CD8-positive, alpha-beta memory T cell (primary cell): ENCODE results near the gene DOP1A. TPM values are rescaled to one million over a fixed set of nuclear protein-coding genes. Genes with fewer than 3 reads are reported as not detected.
A peak's percentile ranks its signal among the peaks of the same experiment; 100 is the strongest.

Experiments used
- CTCF ChIA-PET: fragments of 350-600 bp; sonication (Branson Sonifier 250); formaldehyde crosslinking; loops from one replicate; lab custom pipeline; 2021; ENCODE audit warnings: antibody characterized with exemption; lab: Charles Lee
- POLR2A ChIA-PET: fragments of 350-600 bp; sonication (Branson Sonifier 250); formaldehyde crosslinking; loops from one replicate; lab custom pipeline; 2021; ENCODE audit warnings: antibody characterized with exemption; lab: Charles Lee
- DNase-seq, 5 donors: peaks; one replicate each; pipeline versions ENCODE4 v3.0.0 to v3.0.0-alpha.2; 2020 to 2022; ENCODE audit warnings: mixed read lengths in 1 of 5
- H3K27ac ChIP-seq: one replicate; pipeline ENCODE4 v1.7.0; 2013; ENCODE audit warnings: low read depth, mild to moderate bottlenecking, low read length, moderate library complexity
- H3K27me3 ChIP-seq: 2 replicates; pipeline ENCODE4 v1.7.0; 2013; ENCODE audit warnings: low read length, mild to moderate bottlenecking; ENCODE audit not compliant: insufficient read depth, poor library complexity, severe bottlenecking
- H3K36me3 ChIP-seq: 2 replicates; pipeline ENCODE4 v1.7.0; 2013; ENCODE audit warnings: mild to moderate bottlenecking, low read length, moderate library complexity; ENCODE audit not compliant: insufficient read depth
- H3K4me1 ChIP-seq: 2 replicates; pipeline ENCODE4 v1.7.0; 2013; ENCODE audit warnings: mild to moderate bottlenecking, low read length, moderate library complexity; ENCODE audit not compliant: insufficient read depth
- H3K4me3 ChIP-seq: 2 replicates; pipeline ENCODE4 v1.7.0; 2013; ENCODE audit warnings: mild to moderate bottlenecking, low read length
- H3K9me3 ChIP-seq: 2 replicates; pipeline ENCODE4 v1.7.0; 2013; ENCODE audit warnings: mild to moderate bottlenecking, low read length
- H3K27ac Mint-ChIP-seq, 8 donors: one replicate each; pipeline ENCODE4 v1.8.0; 2020 to 2021; ENCODE audit warnings: mixed read lengths in 8 of 8, mild to moderate bottlenecking in 6 of 8, inconsistent platforms in 3 of 8, moderate library complexity in 3 of 8
- H3K27me3 Mint-ChIP-seq, 2 donors: one replicate each; pipeline ENCODE4 v1.8.0; 2020 to 2021; ENCODE audit warnings: mixed read lengths in 2 of 2, mild to moderate bottlenecking in 1 of 2, moderate library complexity in 1 of 2
- H3K36me3 Mint-ChIP-seq, 3 donors: one replicate each; pipeline ENCODE4 v1.8.0; 2020 to 2021; ENCODE audit warnings: mixed read lengths in 3 of 3, inconsistent platforms in 1 of 3, mild to moderate bottlenecking in 1 of 3
- H3K4me1 Mint-ChIP-seq, 3 donors: one replicate each; pipeline ENCODE4 v1.8.0; 2020 to 2021; ENCODE audit warnings: mixed read lengths in 3 of 3, inconsistent platforms in 1 of 3, mild to moderate bottlenecking in 1 of 3
- H3K4me3 Mint-ChIP-seq, 7 donors: one replicate each; pipeline ENCODE4 v1.8.0; 2020 to 2021; ENCODE audit warnings: mixed read lengths in 7 of 7, mild to moderate bottlenecking in 6 of 7, moderate library complexity in 4 of 7, inconsistent platforms in 2 of 7
- H3K9me3 Mint-ChIP-seq, 5 donors: one replicate each; pipeline ENCODE4 v1.8.0; 2020 to 2022; ENCODE audit warnings: mixed read lengths in 5 of 5, mild to moderate bottlenecking in 3 of 5, moderate library complexity in 2 of 5, inconsistent platforms in 1 of 5
- polyA plus RNA-seq: library from polyadenylated mRNA; unstranded; fragments of 300-500 nt; fragmentation: Illumina TruSeq; gene quantifications from one replicate; pipeline ENCODE4 v1.2.3, GENCODE V29; 2021
- total RNA-seq, 2 experiments: library from RNA; stranded (reverse); gene quantifications; one replicate each; pipeline ENCODE4 v1.2.3, GENCODE V29; 2021

DOP1A gene
- total and polyA plus RNA-seq, 3 experiments from 2014 or later: 4.7 to 9.7 (median 8.5) TPM

GRCh38 chr6:83167726-83168278 lies 100.3 kb downstream of the DOP1A start:
- H3K4me1 ChIP-seq: no peaks in the 10 kb centered on the region
- Mint-ChIP-seq H3K27me3 (no peaks in the 10 kb centered on the region), H3K36me3 (peaks cover 8 to 92% (median 26%) of the 10 kb centered on the region in 3 donors), H3K4me3 (no peak overlapping the region), H3K4me1 (no peaks in the 10 kb centered on the region), H3K9me3 (no peaks in the 10 kb centered on the region), H3K27ac (peak overlapping the region in 2 of 8 donors; percentile 70 to 72)
- DNase-seq: no peak
- ChIA-PET POLR2A (no interaction called here), CTCF (interaction anchor here (1.7 kb wide), 1 partner anchor 55 kb away, joined by 3 read pairs; no protein-coding TSS in a partner anchor)
- peaks cover 31% of the 10 kb centered on the region for H3K36me3 ChIP-seq
- no peaks in the 10 kb centered on the region for H3K9me3 ChIP-seq
- no peak overlapping the region for H3K27ac ChIP-seq
- H3K4me3 ChIP-seq: no peak overlapping the region
- H3K27me3 ChIP-seq: no peaks in the 10 kb centered on the region

DNA sequence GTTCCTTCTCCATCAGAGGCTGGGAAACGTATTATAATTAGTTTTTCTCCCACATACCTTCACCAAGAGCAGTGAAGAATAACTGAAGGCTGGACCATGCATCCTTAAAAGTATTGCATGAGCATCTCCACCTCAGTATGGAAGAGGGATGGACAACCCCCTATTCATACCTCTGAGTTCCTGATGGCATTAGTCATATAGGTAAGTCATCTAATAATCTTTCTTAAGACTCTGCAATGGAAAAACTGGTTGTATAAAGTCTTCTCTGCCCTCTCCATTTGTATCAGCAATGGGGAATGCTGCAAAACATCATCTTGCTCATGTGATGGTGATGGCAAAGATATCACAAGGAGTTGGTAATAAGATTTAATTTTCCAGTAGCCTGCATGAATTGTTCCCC lies 101.1 kb downstream of the DOP1A start:
- Histone ChIP-seq H3K9me3 (no peaks in the 10 kb centered on the region), H3K4me3 (no peak overlapping the region), H3K27ac (no peak overlapping the region), H3K4me1 (no peaks in the 10 kb centered on the region), H3K36me3 (peaks cover 38% of the 10 kb centered on the region), H3K27me3 (no peaks in the 10 kb centered on the region)
- Mint-ChIP-seq H3K4me3 (no peak overlapping the region), H3K27me3 (no peaks in the 10 kb centered on the region), H3K27ac (peak overlapping the region in 1 of 8 donors; percentile 60), H3K36me3 (peaks cover 8 to 93% (median 29%) of the 10 kb centered on the region in 3 donors), H3K4me1 (no peaks in the 10 kb centered on the region), H3K9me3 (no peaks in the 10 kb centered on the region)
- no peak for DNase-seq
- ChIA-PET POLR2A (no interaction called here), CTCF (interaction anchor here (1.5 kb wide), 1 partner anchor 101 kb away, joined by 3 read pairs; the partner anchor contains the start of gene DOP1A)

- CTCF ChIA-PET: interaction anchor here (1.5 kb wide), 1 partner anchor 102 kb away, joined by 3 read pairs; the partner anchor contains the start of gene DOP1A
- H3K36me3 Mint-ChIP-seq: peaks cover 8 to 92% (median 29%) of the 10 kb centered on the region in 3 donors
- POLR2A ChIA-PET: no interaction called here
Measured at GRCh38 chr6:83169106-83169505, 101.6 kb downstream of the DOP1A start.

DNA sequence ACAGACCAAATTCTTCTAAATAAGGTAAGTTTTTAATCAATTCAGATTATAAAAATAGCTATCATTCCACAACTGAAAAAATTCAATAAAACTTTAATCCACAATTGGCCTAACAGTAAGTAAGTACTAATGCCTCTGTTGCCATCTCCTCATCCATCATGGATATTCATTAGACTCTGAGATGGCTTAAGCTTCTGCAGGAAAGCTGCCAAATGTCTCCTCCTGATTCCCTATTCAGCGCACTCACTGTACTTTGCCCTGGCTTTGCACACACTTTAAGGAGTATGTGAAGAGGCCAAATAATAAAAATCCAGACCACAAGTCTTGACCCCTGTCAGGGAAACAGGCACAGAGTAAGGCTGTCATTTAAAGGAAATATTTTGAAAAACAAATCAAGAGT lies 102.0 kb downstream of the DOP1A start:
- no peaks in the 10 kb centered on the region for H3K4me1 ChIP-seq
- no peak overlapping the region for H3K27ac ChIP-seq
- no peak overlapping the region for H3K4me3 ChIP-seq
- CTCF ChIA-PET: interaction anchor here (1.5 kb wide), 1 partner anchor 102 kb away, joined by 3 read pairs; the partner anchor contains the start of gene DOP1A
- Mint-ChIP-seq H3K4me3 (no peak overlapping the region), H3K4me1 (no peaks in the 10 kb centered on the region), H3K27ac (peak overlapping the region in 4 of 8 donors; percentile 7 to 50 (median 29)), H3K9me3 (no peaks in the 10 kb centered on the region), H3K36me3 (peaks cover 5 to 92% (median 29%) of the 10 kb centered on the region in 3 donors), H3K27me3 (no peaks in the 10 kb centered on the region)
- POLR2A ChIA-PET: no interaction called here
- H3K36me3 ChIP-seq: peaks cover 42% of the 10 kb centered on the region
- no peaks in the 10 kb centered on the region for H3K27me3 ChIP-seq
- H3K9me3 ChIP-seq: no peaks in the 10 kb centered on the region
- DNase-seq: no peak

More at GRCh38 chr6:83169106-83169505, 101.6 kb downstream of the DOP1A start:
- DNase-seq: no peak
- H3K4me1 Mint-ChIP-seq: no peaks in the 10 kb centered on the region
- no peak overlapping the region for H3K4me3 Mint-ChIP-seq
- H3K27ac Mint-ChIP-seq: peak overlapping the region in 2 of 8 donors; percentile 57 to 58
- Histone ChIP-seq H3K36me3 (peaks cover 39% of the 10 kb centered on the region), H3K27ac (no peak overlapping the region), H3K4me1 (no peaks in the 10 kb centered on the region), H3K9me3 (no peaks in the 10 kb centered on the region), H3K27me3 (no peaks in the 10 kb centered on the region), H3K4me3 (no peak overlapping the region)
- H3K9me3 Mint-ChIP-seq: no peaks in the 10 kb centered on the region
- no peaks in the 10 kb centered on the region for H3K27me3 Mint-ChIP-seq

- no peaks in the 10 kb centered on the region for H3K27me3 Mint-ChIP-seq
- ChIA-PET CTCF (no interaction called here), POLR2A (no interaction called here)
- peaks cover 0 to 10% (median 3%) of the 10 kb centered on the region in 3 donors for H3K4me1 Mint-ChIP-seq
- no peak for DNase-seq
- no peaks in the 10 kb centered on the region for H3K4me1 ChIP-seq
- H3K27me3 ChIP-seq: no peaks in the 10 kb centered on the region
- no peaks in the 10 kb centered on the region for H3K9me3 Mint-ChIP-seq
- H3K27ac Mint-ChIP-seq: peak overlapping the region in 2 of 8 donors; percentile 7 to 51
- H3K36me3 Mint-ChIP-seq: peaks cover 4 to 77% (median 27%) of the 10 kb centered on the region in 3 donors
- no peak overlapping the region for H3K4me3 ChIP-seq
- H3K27ac ChIP-seq: no peak overlapping the region
- peaks cover 15% of the 10 kb centered on the region for H3K36me3 ChIP-seq
- no peak overlapping the region for H3K4me3 Mint-ChIP-seq
- no peaks in the 10 kb centered on the region for H3K9me3 ChIP-seq
Measured at GRCh38 chr6:83176246-83176645, 108.8 kb downstream of the DOP1A start.

DNA sequence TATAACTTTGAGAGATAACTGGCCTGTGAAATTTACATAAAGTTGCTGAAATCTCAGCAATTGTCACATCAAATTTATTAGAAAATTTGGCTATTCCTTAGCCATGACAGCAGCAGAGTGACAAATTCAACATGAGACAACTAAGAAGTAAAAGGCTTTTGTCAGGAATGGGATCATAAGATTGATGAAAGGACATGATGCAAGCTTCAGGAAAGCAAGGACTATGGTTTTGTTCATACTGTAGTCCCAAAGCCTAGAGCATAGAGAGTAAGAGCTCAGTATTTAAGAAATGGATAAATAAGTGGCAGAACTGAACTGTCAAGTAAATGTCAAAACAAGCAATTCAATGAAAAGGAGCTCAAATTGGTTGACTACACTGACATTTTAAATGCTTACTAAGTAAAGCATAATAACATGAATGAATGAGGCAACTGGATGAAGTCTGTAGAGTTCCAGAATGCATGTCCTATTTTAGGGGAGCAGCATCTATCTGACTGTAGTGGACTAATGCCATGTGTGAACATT lies 113.0 kb downstream of the DOP1A start:
- Histone ChIP-seq H3K36me3 (peaks cover 18% of the 10 kb centered on the region), H3K27ac (no peak overlapping the region), H3K27me3 (no peaks in the 10 kb centered on the region), H3K4me1 (no peaks in the 10 kb centered on the region), H3K4me3 (no peak overlapping the region), H3K9me3 (no peaks in the 10 kb centered on the region)
- ChIA-PET POLR2A (no interaction called here), CTCF (no interaction called here)
- Mint-ChIP-seq H3K36me3 (peaks cover 9 to 80% (median 31%) of the 10 kb centered on the region in 3 donors), H3K9me3 (no peaks in the 10 kb centered on the region), H3K4me1 (peaks cover 3 to 20% (median 12%) of the 10 kb centered on the region in 3 donors), H3K4me3 (no peak overlapping the region), H3K27me3 (no peaks in the 10 kb centered on the region), H3K27ac (no peak overlapping the region)
- no peak for DNase-seq

- ChIA-PET CTCF (no interaction called here), POLR2A (no interaction called here)
- Histone ChIP-seq H3K4me3 (no peak overlapping the region), H3K9me3 (no peaks in the 10 kb centered on the region), H3K36me3 (peaks cover 25% of the 10 kb centered on the region), H3K4me1 (no peaks in the 10 kb centered on the region), H3K27ac (no peak overlapping the region), H3K27me3 (no peaks in the 10 kb centered on the region)
- DNase-seq: no peak
- H3K4me1 Mint-ChIP-seq: peaks cover 3 to 20% (median 12%) of the 10 kb centered on the region in 3 donors
- H3K27ac Mint-ChIP-seq: peak overlapping the region in 2 of 8 donors; percentile 24 to 35
- peaks cover 9 to 80% (median 29%) of the 10 kb centered on the region in 3 donors for H3K36me3 Mint-ChIP-seq
- no peaks in the 10 kb centered on the region for H3K9me3 Mint-ChIP-seq
- no peaks in the 10 kb centered on the region for H3K27me3 Mint-ChIP-seq
- H3K4me3 Mint-ChIP-seq: no peak overlapping the region
Measured at GRCh38 chr6:83182114-83182513, 114.6 kb downstream of the DOP1A start.

GRCh38 chr6:83183082-83183828 lies 115.8 kb downstream of the DOP1A start:
- H3K27ac ChIP-seq: no peak overlapping the region
- Mint-ChIP-seq H3K4me3 (no peak overlapping the region), H3K27me3 (no peaks in the 10 kb centered on the region), H3K9me3 (no peaks in the 10 kb centered on the region), H3K4me1 (peaks cover 6 to 22% (median 14%) of the 10 kb centered on the region in 3 donors), H3K27ac (no peak overlapping the region), H3K36me3 (peaks cover 5 to 74% (median 24%) of the 10 kb centered on the region in 3 donors)
- no peak for DNase-seq
- H3K4me1 ChIP-seq: no peaks in the 10 kb centered on the region
- no peaks in the 10 kb centered on the region for H3K9me3 ChIP-seq
- CTCF ChIA-PET: interaction anchor here (0.9 to 1.5 kb wide), 3 partner anchors 32 to 118 kb away, joined by 3 to 4 read pairs (median 4); partner anchors contain the start of genes DOP1A and UBE3D
- H3K27me3 ChIP-seq: no peaks in the 10 kb centered on the region
- POLR2A ChIA-PET: no interaction called here
- H3K36me3 ChIP-seq: peaks cover 25% of the 10 kb centered on the region
- H3K4me3 ChIP-seq: no peak overlapping the region
